Testis (tissue), 5 donors: ENCODE data around the gene VWDE. TPM values are rescaled to one million over a fixed set of nuclear protein-coding genes. Genes with fewer than 3 reads are reported as not detected.
"Not testable (repeated sequence)": the region's sequence is repeated elsewhere in the genome, so short reads cannot be mapped to it uniquely, and the experiment has no call there.

Experiments
- DNase-seq: peaks from one replicate; pipeline ENCODE4 v3.0.0-alpha.2; 2019
- H3K27ac ChIP-seq, 2 donors: fragments of 200-600 bp; sonication (generic); one replicate each; pipeline ENCODE4 v1.5.1; 2019
- H3K27me3 ChIP-seq: fragments of 200-600 bp; sonication (generic); one replicate; pipeline ENCODE4 v1.5.1; 2019
- H3K36me3 ChIP-seq: fragments of 200-600 bp; sonication (generic); one replicate; pipeline ENCODE4 v1.5.1; 2017; ENCODE audit warnings: low read depth; ENCODE audit errors: missing control alignments
- H3K4me1 ChIP-seq: fragments of 200-600 bp; sonication (generic); one replicate; pipeline ENCODE4 v1.5.1; 2019
- H3K4me3 ChIP-seq, 2 donors: fragments of 200-600 bp; sonication (generic); one replicate each; pipeline ENCODE4 v1.5.1; 2017 to 2019
- H3K9me3 ChIP-seq: fragments of 200-600 bp; sonication (generic); one replicate; pipeline ENCODE4 v1.5.1; 2017
- POLR2A ChIP-seq: fragments of 450-650 bp; IDR thresholded peaks from one replicate; pipeline ENCODE4 v1.6.1; 2017; ENCODE audit warnings: antibody characterized with exemption, mild to moderate bottlenecking, moderate library complexity
- WGBS, 2 donors: methylation state at CpG; one replicate each; pipeline ENCODE4 v1.1.5; 2018; 5-methylcytosine and 5-hydroxymethylcytosine counted together
- intact Hi-C: fragments of 100-400 bp; cut with DNase I; formaldehyde crosslinking; loops from one replicate; pipeline ENCODE4 v1.15.1; 2023; ENCODE audit warnings: low total_unique reads
- long read RNA-seq, 2 donors: transcript quantifications; one replicate each; lab custom pipeline, GENCODE V29; 2026
- polyA plus RNA-seq: library from polyadenylated mRNA; stranded (reverse); fragments of 350-450 nt; fragmentation: Illumina TruSeq; extraction: RNeasy Lipid Tissue Mini Kit (QIAGEN cat#74804); gene quantifications from one replicate; pipeline ENCODE4 v1.2.3, GENCODE V29; 2014; ENCODE audit warnings: low read depth, low replicate concordance; ENCODE audit not compliant: insufficient read depth
- total RNA-seq, 2 donors: library from RNA; depleted of rRNA; stranded (reverse); fragments of >200 nt; gene quantifications; one replicate each; pipeline ENCODE4 v1.2.3, GENCODE V29; 2016
- TF ChIP-seq, protein P1 (sequence below), 3 experiments: fragments of 450-650 bp in 2 of 3; fragments of 200-600 bp in 1 of 3; sonication (generic) in 1 of 3; IDR thresholded peaks; one replicate each; pipeline ENCODE4 v1.5.1; 2016 to 2019; ENCODE audit warnings: antibody characterized with exemption in 3 of 3, mild to moderate bottlenecking in 2 of 3, moderate library complexity in 1 of 3

The VWDE gene
- total RNA-seq (1 to 10 TPM; 3.3 to 6.6 TPM), polyA plus RNA-seq (0.45 TPM)
- long read RNA-seq, donor 1 = 0 reads
- long read RNA-seq, donor 2 = 0 reads

DNA sequence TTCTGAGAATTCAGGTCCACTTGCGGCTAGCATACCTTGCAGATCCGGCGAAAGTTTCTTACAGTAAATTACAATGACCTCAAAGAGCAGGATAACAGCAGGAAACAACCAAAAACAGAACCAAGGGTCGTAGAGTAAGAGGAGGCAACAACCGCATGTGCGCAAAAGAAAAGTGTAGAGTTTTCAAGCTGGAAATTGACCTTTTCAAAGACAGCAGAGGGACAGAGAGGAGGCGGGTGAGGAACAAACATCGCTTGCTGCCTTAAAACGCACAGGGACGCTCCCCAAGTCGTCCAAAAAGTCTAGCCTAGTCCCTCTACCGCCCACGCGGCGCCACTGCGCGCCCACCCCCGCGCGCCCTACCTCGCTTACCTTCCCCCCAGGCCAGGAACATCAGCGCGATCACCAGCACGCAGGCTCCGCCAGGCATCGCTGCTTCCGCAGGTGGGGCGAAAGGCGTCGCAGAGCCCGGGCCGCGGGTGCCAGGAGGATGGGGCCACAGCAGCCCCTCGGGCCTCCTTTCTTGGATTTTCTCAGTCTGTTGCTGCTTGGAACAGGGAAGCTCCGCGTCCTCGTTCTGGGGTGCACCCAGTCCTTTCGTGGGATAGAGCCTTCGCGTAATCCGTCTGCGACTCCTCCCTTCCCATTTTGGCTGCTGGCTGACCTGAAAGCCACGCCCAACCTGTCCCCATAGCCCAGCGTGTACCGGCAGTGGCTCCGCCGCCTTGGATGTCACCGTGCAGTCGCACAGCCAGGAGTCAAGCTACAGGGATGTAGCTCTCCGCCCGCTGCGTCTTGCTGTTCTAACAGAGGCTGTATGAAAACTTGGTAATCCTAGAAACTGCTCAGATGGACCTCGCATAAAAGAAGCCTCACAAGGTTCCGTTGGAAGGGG, at the start of gene VWDE:
VWDE (minus strand) TSS at position 579 of the 895 bp plus-strand sequence; CDS start at position 430, 149 bp downstream.
- WGBS, 2 donors = 1% methylated on average over 11 to 43 of the region's 54 CpGs
- Histone ChIP-seq H3K9me3 (no peaks in the 10 kb centered on the region), H3K4me3 (peak within 1 kb of the TSS; percentile 45 to 62), H3K4me1 (no peaks in the 10 kb centered on the region), H3K27me3 (no peaks in the 10 kb centered on the region), H3K27ac (no peak within 1 kb of the TSS), H3K36me3 (no peaks in the 10 kb centered on the region)
- intact Hi-C loops = no loop called here
- TF ChIP-seq, protein P1, sequence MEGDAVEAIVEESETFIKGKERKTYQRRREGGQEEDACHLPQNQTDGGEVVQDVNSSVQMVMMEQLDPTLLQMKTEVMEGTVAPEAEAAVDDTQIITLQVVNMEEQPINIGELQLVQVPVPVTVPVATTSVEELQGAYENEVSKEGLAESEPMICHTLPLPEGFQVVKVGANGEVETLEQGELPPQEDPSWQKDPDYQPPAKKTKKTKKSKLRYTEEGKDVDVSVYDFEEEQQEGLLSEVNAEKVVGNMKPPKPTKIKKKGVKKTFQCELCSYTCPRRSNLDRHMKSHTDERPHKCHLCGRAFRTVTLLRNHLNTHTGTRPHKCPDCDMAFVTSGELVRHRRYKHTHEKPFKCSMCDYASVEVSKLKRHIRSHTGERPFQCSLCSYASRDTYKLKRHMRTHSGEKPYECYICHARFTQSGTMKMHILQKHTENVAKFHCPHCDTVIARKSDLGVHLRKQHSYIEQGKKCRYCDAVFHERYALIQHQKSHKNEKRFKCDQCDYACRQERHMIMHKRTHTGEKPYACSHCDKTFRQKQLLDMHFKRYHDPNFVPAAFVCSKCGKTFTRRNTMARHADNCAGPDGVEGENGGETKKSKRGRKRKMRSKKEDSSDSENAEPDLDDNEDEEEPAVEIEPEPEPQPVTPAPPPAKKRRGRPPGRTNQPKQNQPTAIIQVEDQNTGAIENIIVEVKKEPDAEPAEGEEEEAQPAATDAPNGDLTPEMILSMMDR (IDR thresholded peaks at IDR 0.05) = no peak
- no peak for TF ChIP-seq POLR2A
- DNase-seq = peak; percentile 52

DNA sequence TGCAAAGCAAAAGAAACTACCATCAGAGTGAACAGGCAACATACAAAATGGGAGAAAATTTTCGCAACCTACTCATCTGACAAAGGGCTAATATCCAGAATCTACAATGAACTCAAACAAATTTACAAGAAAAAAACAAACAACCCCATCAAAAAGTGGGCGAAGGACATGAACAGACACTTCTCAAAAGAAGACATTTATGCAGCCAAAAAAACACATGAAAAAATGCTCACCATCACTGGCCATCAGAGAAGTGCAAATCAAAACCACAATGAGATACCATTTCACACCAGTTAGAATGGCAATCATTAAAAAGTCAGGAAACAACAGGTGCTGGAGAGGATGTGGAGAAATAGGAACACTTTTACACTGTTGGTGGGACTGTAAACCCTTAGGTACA, 49.5 kb upstream of the VWDE start:
- H3K27me3 ChIP-seq, H3K27ac ChIP-seq, intact Hi-C loops, H3K36me3 ChIP-seq, H3K9me3 ChIP-seq, DNase-seq, H3K4me1 ChIP-seq, H3K4me3 ChIP-seq: not testable (repeated sequence)
- WGBS, 2 donors = 92 to 100% methylated on average over 2 of the region's 2 CpGs

DNA sequence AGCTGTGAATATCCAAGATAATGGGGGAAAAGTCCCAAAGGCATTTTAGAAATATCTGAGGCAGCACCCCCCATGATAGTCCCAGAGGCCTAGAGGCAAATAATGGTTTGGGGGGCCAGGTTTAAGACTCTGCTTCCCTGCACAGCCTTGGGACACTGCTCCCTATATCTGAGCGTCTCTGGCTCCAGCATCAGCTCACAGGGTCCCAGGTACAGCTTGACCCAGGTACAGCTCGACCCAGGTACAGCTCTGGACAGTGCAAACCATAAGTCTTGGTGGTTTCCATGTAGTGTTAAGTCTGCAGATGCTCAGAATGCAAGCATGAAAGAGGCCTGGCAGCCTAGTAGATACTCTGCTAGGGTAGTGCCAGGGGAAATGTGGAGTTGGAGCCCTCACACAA, 47.0 kb upstream of the VWDE start:
- no peaks in the 10 kb centered on the region for H3K27me3 ChIP-seq
- H3K9me3 ChIP-seq = no peaks in the 10 kb centered on the region
- DNase-seq = no peak
- no peak overlapping the region for H3K27ac ChIP-seq
- no peak overlapping the region for H3K4me3 ChIP-seq
- H3K36me3 ChIP-seq = no peaks in the 10 kb centered on the region
- intact Hi-C loops = no loop called here
- 78 to 88% methylated on average over 1 to 2 of the region's 2 CpGs for WGBS, 2 donors
- no peaks in the 10 kb centered on the region for H3K4me1 ChIP-seq
- TF ChIP-seq, protein P1 (IDR thresholded peaks at IDR 0.05) = no peak
- no peak for TF ChIP-seq POLR2A

DNA sequence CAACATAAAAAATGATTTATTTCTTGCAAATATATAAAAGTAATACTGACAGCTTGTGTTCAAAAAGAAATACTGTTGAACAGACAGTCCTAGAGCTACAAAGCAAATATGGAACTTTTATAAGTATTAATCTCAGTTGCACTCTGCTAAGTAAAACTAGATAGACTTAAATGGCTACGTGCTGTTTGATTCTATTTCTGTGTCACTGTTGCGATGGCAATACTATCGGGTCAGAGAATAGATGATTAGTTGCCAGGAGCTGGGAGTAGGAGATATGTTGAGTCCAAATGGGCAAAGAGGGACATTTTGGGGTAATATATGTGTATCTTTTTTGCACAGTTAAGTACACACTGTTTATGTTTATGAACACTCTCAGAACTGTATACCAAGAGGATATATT, 41.1 kb upstream of the VWDE start:
- H3K4me3 ChIP-seq = no peak overlapping the region
- no peak for TF ChIP-seq POLR2A
- TF ChIP-seq, protein P1 (IDR thresholded peaks at IDR 0.05) = no peak
- H3K9me3 ChIP-seq = no peaks in the 10 kb centered on the region
- H3K36me3 ChIP-seq = no peaks in the 10 kb centered on the region
- no peak for DNase-seq
- no peaks in the 10 kb centered on the region for H3K27me3 ChIP-seq
- intact Hi-C loops = no loop called here
- no peak overlapping the region for H3K27ac ChIP-seq
- no peaks in the 10 kb centered on the region for H3K4me1 ChIP-seq
- WGBS, 2 donors = 88 to 94% methylated on average over 3 of the region's 3 CpGs

DNA sequence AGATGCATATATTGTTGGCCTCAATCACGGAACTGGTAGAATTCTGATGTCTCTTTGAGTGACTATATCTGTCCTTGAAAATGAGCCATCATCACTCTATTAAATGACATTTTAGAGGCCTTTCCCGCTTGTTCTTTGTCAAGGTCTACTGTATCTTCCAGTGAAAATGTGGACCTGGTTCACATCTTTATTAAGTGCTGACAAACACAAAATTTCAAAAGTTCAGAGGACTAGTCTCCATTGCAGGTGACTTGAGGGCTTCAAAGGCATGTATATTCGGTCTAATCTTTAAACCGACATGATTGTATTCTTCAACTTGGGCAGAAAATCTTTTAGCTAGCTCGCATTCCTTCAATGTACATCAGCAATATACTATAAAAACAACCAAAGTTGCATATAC, 36.6 kb upstream of the VWDE start:
- DNase-seq = no peak
- Histone ChIP-seq H3K9me3 (no peaks in the 10 kb centered on the region), H3K4me1 (no peaks in the 10 kb centered on the region), H3K27ac (no peak overlapping the region), H3K4me3 (no peak overlapping the region), H3K36me3 (no peaks in the 10 kb centered on the region), H3K27me3 (no peaks in the 10 kb centered on the region)
- no peak for TF ChIP-seq POLR2A
- TF ChIP-seq, protein P1 (IDR thresholded peaks at IDR 0.05) = no peak
- 81 to 95% methylated on average over 5 of the region's 5 CpGs for WGBS, 2 donors
- intact Hi-C loops = no loop called here
